Caco-2 (cell line): ENCODE data around the gene DOCK10. TPM values are rescaled to one million over a fixed set of nuclear protein-coding genes. Genes with fewer than 3 reads are reported as not detected.

Experiments
- BruUV-seq: library from RNA; stranded (reverse); fragments of 400-500 nt; replicated peaks from 2 replicates; lab custom pipeline; 2021; lab: Mats Ljungman, UMichigan
- CTCF ChIA-PET: fragments of 300-600 bp; sonication (Branson Sonifier 250); formaldehyde crosslinking; loops from one replicate; lab custom pipeline; 2022; ENCODE audit warnings: antibody characterized with exemption; lab: Charles Lee
- POLR2A ChIA-PET: fragments of 300-600 bp; sonication (Branson Sonifier 250); formaldehyde crosslinking; loops from one replicate; lab custom pipeline; 2022; ENCODE audit warnings: antibody characterized with exemption; lab: Charles Lee
- DNase-seq, 2 experiments: peaks; one replicate each; pipeline versions ENCODE4 v3.0.0 to v3.0.0-alpha.2; 2020 to 2022
- H3K27me3 ChIP-seq: replicated peaks from 2 replicates; pipeline ENCODE4 v1.6.0; 2011; ENCODE audit warnings: low read length; ENCODE audit not compliant: control insufficient read depth, insufficient read depth
- H3K36me3 ChIP-seq: 2 replicates; pipeline ENCODE4 v1.5.1; 2011; ENCODE audit warnings: low read length; ENCODE audit not compliant: control insufficient read depth, insufficient read depth
- H3K4me1 ChIP-seq: fragments of 250-450 bp; sonication (Bioruptor Pico); 2 replicates; pipeline ENCODE4 v1.5.1; 2020; ENCODE audit warnings: mild to moderate bottlenecking
- H3K4me3 ChIP-seq: 2 replicates; pipeline ENCODE4 v1.5.1; 2011; ENCODE audit warnings: low read depth, mild to moderate bottlenecking, control low read depth, low read length
- H3K9me3 ChIP-seq: fragments of 250-450 bp; sonication (Bioruptor Pico); 2 replicates; pipeline ENCODE4 v1.5.1; 2020; ENCODE audit warnings: mild to moderate bottlenecking, moderate library complexity
- H3K27ac Mint-ChIP-seq: one replicate; pipeline ENCODE4 v1.8.0; 2022; ENCODE audit warnings: mixed read lengths; ENCODE audit not compliant: unreplicated experiment
- H3K27me3 Mint-ChIP-seq: one replicate; pipeline ENCODE4 v1.8.0; 2022; ENCODE audit warnings: mixed read lengths; ENCODE audit not compliant: insufficient read depth, unreplicated experiment
- H3K36me3 Mint-ChIP-seq: one replicate; pipeline ENCODE4 v1.8.0; 2022; ENCODE audit warnings: mild to moderate bottlenecking, mixed read lengths; ENCODE audit not compliant: insufficient read depth, unreplicated experiment
- H3K4me1 Mint-ChIP-seq: one replicate; pipeline ENCODE4 v1.8.0; 2022; ENCODE audit warnings: low read depth, mixed read lengths; ENCODE audit not compliant: unreplicated experiment
- H3K4me3 Mint-ChIP-seq: one replicate; pipeline ENCODE4 v1.8.0; 2022; ENCODE audit warnings: mild to moderate bottlenecking, moderate library complexity, mixed read lengths; ENCODE audit not compliant: unreplicated experiment
- H3K9me3 Mint-ChIP-seq: one replicate; pipeline ENCODE4 v1.8.0; 2022; ENCODE audit warnings: mixed read lengths; ENCODE audit not compliant: unreplicated experiment
- intact Hi-C: fragments of 100-400 bp; cut with micrococcal nuclease; formaldehyde crosslinking; loops from one replicate; pipeline ENCODE4 v1.10.0; 2022; ENCODE audit not compliant: unreplicated experiment
- total RNA-seq: library from RNA; stranded (reverse); gene quantifications from 2 replicates; pipeline ENCODE4 v1.2.3, GENCODE V29; 2022
- TF ChIP-seq, protein P1 (sequence below), 2 experiments: fragments of 200-600 bp in 1 of 2; IDR thresholded peaks; 1 replicate in 1 of 2; 2 replicates in 1 of 2; pipeline versions ENCODE4 v1.5.1 to v1.8.0; 2011 to 2022; ENCODE audit warnings: antibody characterized with exemption in 1 of 2, control low read depth in 1 of 2, inconsistent platforms in 1 of 2, low read depth in 1 of 2, low read length in 1 of 2, mild to moderate bottlenecking in 1 of 2, moderate library complexity in 1 of 2; ENCODE audit not compliant: insufficient read depth in 1 of 2, severe bottlenecking in 1 of 2, unreplicated experiment in 1 of 2

The DOCK10 gene
- total RNA-seq, 1 experiment from 2014 or later: not detected

DNA sequence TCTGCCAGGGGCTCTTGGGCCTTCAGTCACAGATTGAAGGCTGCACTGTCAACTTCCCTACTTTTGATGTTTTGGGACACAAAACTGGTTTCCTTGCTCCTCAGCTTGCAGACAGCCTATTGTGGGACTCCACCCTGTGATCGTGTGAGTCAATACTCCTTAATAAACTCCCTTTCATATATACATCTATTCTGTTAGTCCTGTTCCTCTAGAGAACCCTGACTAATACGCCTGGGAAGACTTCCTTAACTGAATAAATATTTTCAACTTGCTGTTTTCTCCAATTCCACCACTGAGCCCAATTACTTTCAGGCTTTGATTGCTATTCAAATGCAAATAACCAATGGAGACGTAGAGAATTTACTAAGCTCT is 264.7 kb downstream of the DOCK10 start:
- no peak overlapping the region for H3K27ac Mint-ChIP-seq
- no peaks in the 10 kb centered on the region for H3K9me3 Mint-ChIP-seq
- DNase-seq: no peak
- Histone ChIP-seq H3K36me3 (no peaks in the 10 kb centered on the region), H3K4me1 (no peaks in the 10 kb centered on the region), H3K9me3 (no peaks in the 10 kb centered on the region), H3K4me3 (no peak overlapping the region), H3K27me3 (no peaks in the 10 kb centered on the region)
- H3K36me3 Mint-ChIP-seq: no peaks in the 10 kb centered on the region
- TF ChIP-seq, protein P1, sequence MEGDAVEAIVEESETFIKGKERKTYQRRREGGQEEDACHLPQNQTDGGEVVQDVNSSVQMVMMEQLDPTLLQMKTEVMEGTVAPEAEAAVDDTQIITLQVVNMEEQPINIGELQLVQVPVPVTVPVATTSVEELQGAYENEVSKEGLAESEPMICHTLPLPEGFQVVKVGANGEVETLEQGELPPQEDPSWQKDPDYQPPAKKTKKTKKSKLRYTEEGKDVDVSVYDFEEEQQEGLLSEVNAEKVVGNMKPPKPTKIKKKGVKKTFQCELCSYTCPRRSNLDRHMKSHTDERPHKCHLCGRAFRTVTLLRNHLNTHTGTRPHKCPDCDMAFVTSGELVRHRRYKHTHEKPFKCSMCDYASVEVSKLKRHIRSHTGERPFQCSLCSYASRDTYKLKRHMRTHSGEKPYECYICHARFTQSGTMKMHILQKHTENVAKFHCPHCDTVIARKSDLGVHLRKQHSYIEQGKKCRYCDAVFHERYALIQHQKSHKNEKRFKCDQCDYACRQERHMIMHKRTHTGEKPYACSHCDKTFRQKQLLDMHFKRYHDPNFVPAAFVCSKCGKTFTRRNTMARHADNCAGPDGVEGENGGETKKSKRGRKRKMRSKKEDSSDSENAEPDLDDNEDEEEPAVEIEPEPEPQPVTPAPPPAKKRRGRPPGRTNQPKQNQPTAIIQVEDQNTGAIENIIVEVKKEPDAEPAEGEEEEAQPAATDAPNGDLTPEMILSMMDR (IDR thresholded peaks at IDR 0.05; ENCODE audit: insufficient read depth in 1 of 2, low read depth in 1 of 2, low read length in 1 of 2, severe bottlenecking in 1 of 2, unreplicated experiment in 1 of 2): no peak
- intact Hi-C loops: loop anchor here (5.0 kb wide), 2 partner anchors 125 to 330 kb away; no protein-coding TSS in a partner anchor
- no peaks in the 10 kb centered on the region for H3K27me3 Mint-ChIP-seq
- H3K4me1 Mint-ChIP-seq: peaks cover 7% of the 10 kb centered on the region
- no TSS peak for BruUV-seq
- ChIA-PET CTCF (no interaction called here), POLR2A (no interaction called here)
- H3K4me3 Mint-ChIP-seq: no peak overlapping the region

DNA sequence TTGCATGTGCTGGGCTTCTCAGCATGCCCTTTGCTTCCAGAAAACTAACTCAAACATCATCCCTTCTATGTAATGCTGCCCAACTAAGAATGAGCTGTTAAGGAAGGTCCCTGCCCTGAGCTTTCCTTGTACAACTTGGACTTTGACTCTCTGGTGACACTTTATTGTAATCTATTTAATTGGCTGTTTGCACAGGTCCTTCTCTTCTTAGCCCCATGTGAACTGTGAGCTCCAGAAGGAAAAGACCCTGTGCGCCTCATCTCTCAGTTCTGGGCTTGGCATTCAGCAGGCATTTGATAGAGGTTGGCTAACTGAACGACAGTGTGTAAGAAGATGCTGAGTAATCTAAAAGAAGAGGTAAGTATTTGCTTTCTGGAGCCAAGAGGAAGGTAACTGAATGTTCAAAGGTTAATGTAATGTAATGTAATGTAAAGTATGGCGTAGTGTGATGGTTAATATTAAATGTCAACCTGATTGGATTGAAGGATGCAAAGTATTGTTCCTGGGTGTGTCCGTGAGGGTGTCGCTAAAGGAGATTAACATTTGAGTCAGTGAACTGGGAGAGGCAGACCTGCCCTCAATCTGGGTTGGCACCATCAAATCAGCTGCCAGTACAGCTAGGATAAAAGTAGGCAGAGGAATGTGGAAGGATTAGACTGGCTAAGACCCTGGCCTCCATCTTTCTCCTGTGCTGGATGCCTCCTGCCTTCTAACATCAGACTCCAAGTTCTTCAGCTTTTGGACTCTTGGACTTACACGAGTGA is 265.3 kb downstream of the DOCK10 start:
- ChIA-PET POLR2A (no interaction called here), CTCF (interaction anchor here (0.6 kb wide), 2 partner anchors 101 to 718 kb away, joined by 3 read pairs; no protein-coding TSS in a partner anchor)
- H3K9me3 ChIP-seq: no peaks in the 10 kb centered on the region
- Mint-ChIP-seq H3K36me3 (no peaks in the 10 kb centered on the region), H3K27me3 (no peaks in the 10 kb centered on the region), H3K27ac (no peak overlapping the region), H3K9me3 (no peaks in the 10 kb centered on the region), H3K4me3 (no peak overlapping the region), H3K4me1 (peaks cover 7% of the 10 kb centered on the region)
- no peaks in the 10 kb centered on the region for H3K36me3 ChIP-seq
- H3K4me1 ChIP-seq: no peaks in the 10 kb centered on the region
- TF ChIP-seq, protein P1 (IDR thresholded peaks at IDR 0.05; ENCODE audit: insufficient read depth in 1 of 2, low read depth in 1 of 2, low read length in 1 of 2, severe bottlenecking in 1 of 2, unreplicated experiment in 1 of 2): no peak
- H3K4me3 ChIP-seq: no peak overlapping the region
- no peaks in the 10 kb centered on the region for H3K27me3 ChIP-seq
- no peak for DNase-seq
- BruUV-seq: no TSS peak
- intact Hi-C loops: loop anchor here (5.0 kb wide), 2 partner anchors 125 to 330 kb away; no protein-coding TSS in a partner anchor

DNA sequence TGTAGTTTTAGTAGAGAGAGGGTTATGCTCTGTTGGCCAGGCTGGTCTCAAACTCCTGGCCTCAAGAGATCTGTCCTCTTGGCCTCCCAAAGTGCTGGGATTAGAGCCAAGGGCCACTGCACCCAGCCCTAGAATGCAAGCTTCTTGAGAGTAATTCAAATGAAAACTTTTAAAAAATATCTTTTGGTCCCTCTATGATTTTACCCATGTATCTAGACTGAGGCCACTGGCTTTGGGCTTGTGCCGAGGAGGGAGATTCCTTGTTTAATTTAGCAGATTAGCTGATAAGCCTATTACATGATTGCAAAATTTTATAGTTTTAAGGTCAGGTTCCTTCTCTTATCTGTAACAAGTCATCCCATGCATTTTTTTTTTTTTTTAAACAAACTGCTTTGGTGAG is 266.6 kb downstream of the DOCK10 start:
- no TSS peak for BruUV-seq
- CTCF ChIA-PET: no interaction called here
- intact Hi-C loops: loop anchor here (5.0 kb wide), 2 partner anchors 123 to 328 kb away; no protein-coding TSS in a partner anchor
- H3K4me1 ChIP-seq: no peaks in the 10 kb centered on the region
- Mint-ChIP-seq H3K4me3 (no peak overlapping the region), H3K27ac (no peak overlapping the region), H3K36me3 (no peaks in the 10 kb centered on the region), H3K27me3 (no peaks in the 10 kb centered on the region), H3K4me1 (peaks cover 7% of the 10 kb centered on the region), H3K9me3 (no peaks in the 10 kb centered on the region)
- no peaks in the 10 kb centered on the region for H3K9me3 ChIP-seq
- H3K27me3 ChIP-seq: no peaks in the 10 kb centered on the region
- POLR2A ChIA-PET: no interaction called here
- TF ChIP-seq, protein P1 (IDR thresholded peaks at IDR 0.05; ENCODE audit: insufficient read depth in 1 of 2, low read depth in 1 of 2, low read length in 1 of 2, severe bottlenecking in 1 of 2, unreplicated experiment in 1 of 2): no peak
- no peak overlapping the region for H3K4me3 ChIP-seq
- no peaks in the 10 kb centered on the region for H3K36me3 ChIP-seq
- DNase-seq: no peak
